Measurements from ENCODE around the gene CCDC33.

Gene CCDC33

DNA sequence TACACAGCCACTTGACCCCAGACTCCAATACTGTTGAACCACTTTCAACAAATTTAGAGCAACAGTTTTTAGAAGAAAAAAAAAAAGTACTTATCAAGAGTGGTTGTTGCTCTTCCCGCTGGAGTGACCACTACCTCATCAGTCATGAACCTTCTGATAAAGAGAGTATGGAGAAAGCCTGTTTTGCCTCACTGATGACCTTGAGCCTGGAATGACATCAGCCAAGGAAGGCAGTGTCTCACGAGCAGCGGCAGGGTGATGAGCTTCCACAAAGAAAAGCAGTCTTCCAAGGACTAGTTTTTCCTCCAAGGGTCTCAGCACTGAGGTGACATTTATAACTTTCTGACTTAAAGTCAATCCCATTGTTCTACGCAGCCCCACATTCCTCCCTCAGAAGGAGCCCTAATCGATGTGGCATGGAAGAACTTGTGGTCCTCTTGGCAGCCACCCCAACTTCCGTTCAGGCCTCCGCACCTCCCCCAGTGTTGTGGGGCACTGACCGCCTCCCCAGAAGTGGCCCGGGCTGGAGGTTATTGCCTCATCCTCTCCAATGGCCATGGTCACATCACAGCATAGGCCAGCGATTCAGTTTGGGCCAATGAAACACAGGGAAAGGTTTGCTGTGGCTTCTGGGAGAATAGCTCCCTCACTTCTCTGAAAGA, 133.1 kb downstream of the CCDC33 start:
- DNase-seq: no peak

- DNase-seq: no peak
These were observed 133.6 kb downstream of the CCDC33 start for GRCh38 chr15:74369756-74370155.

DNA sequence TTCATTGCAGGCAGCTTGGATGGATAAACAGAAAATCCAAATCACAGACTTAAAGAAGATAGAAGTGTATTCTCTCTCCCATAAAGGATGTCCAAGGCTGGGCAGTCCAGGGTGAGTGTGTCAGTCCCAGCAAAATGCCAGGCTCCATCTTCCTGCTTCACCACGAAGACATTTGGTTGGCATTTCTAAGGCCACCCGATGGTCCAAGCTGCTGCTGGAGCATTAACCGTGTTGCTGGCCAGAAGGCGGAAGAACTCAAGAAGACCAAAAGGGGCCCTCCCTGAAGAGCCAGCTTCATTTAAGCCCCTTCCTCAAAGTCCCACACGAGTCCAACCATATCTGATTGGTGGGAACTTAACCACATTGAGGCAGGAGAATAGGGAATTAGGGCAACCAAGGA, 134.3 kb downstream of the CCDC33 start:
- no peak for DNase-seq

GRCh38 chr15:74373056-74373650, 137.0 kb downstream of the CCDC33 start:
- DNase-seq: no peak

DNA sequence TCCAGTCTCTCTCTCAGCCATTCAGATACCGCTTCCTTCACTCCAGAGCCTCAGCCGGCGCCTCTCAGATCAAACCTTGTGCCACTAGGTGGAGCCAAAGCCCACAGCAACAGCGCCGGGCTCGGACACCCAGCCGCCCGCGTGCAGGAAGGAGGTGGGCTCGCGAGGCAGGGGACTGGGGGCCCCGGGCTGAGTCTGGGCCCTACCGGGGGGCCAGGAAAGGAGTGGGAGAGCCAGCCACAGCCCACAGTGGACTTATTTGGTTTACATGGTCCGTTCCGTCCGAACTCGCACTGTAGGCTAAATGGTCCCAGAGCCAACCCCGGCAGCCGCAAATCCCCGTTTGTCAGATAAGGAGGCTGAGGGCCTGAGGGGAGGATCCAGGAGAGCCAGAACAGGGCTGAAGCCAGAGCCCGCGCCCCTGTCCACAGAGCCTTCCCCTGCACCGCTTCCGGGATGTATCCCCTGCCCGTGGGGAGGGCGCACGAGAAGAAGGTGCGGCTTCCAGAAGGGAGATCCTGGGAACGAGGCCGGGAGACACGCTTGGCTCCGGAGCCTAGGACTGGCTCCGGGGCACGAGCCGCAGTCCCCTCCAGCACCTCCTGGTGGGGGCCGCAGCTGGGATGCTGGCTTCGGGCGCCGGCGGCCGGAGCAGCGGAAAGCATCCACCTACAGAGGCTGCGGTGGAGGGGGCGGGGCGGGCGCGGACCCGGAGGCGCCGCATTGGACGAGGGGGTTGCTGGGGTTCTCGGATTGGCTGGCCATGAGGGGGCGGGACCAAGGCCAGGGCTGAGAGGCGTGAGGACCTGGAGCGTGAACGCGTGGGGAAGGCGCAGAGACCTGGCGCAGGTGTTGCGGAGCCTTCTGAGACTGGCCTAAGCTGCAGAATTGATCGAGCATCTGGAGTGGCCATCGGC, 137.9 kb downstream of the CCDC33 start:
- DNase-seq: peak; percentile 41

DNA sequence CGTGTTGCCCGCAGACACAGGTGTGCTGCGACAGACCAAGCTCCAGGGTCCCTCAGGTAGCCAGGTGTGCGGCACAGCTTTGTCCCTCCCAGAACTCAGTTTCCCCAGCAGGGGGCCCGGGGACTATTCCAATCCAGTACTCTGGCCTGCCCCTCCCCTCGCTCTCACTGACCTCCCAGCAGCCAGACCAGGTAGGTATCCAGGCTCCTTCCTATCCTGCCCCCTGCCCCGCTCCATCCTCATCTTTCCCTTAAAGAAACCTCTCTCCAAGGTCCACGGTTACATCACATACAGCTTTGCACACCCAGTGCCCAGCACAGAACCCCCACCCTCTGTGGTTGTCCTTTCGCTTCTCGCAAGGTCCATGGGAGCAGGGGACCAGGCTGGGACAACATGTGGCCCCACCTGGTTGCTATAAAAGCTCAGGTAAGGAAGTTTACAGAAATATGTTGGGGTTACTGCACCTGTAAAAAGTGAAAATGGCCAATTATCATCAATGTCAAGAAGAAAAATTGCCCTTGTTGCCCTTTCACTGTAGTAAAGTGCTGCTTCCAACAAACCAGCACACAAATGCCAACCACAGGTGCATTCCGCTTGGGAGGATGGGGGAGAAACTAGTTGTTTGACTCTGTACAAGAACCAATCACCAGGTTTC, 138.6 kb downstream of the CCDC33 start:
- no peak for DNase-seq

DNA sequence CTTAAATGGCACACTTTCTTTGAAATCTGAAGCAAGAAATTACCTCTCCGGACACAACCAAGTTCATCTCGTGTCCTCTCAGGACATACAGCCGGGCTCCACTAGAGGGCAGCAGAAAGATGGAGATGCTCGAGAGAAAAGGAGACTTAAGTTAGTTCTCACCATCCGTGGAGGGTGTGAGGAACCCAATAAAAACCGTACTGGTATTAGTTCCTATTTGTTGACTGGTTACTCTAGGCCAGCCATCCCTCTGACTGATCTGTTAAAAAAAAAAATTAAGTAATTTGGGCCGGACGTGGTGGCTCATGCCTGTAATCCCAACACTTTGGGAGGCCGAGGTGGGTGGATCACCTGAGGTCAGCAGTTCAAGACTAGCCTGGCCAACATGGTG, 139.2 kb downstream of the CCDC33 start:
- peak; percentile 33 for DNase-seq

DNA sequence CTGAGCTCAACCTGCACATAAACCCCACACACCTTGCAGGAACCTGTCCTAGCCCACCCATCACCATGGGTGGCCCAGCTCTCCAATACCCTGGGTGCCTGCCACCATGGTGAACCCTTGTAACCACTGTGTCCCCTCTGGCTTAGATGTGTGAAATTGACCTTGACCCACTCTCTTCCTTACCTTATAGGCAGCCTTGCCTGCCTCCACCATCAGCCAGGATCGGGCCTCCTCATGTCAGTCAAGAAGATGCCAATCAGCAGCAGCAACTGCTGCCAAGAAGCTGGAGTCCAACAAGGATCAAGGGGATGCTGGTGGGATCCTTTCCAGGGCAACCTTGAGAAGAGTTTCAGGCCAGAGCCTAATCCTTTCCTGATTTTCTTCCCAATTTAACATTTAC, 140.1 kb downstream of the CCDC33 start:
- DNase-seq: no peak

DNA sequence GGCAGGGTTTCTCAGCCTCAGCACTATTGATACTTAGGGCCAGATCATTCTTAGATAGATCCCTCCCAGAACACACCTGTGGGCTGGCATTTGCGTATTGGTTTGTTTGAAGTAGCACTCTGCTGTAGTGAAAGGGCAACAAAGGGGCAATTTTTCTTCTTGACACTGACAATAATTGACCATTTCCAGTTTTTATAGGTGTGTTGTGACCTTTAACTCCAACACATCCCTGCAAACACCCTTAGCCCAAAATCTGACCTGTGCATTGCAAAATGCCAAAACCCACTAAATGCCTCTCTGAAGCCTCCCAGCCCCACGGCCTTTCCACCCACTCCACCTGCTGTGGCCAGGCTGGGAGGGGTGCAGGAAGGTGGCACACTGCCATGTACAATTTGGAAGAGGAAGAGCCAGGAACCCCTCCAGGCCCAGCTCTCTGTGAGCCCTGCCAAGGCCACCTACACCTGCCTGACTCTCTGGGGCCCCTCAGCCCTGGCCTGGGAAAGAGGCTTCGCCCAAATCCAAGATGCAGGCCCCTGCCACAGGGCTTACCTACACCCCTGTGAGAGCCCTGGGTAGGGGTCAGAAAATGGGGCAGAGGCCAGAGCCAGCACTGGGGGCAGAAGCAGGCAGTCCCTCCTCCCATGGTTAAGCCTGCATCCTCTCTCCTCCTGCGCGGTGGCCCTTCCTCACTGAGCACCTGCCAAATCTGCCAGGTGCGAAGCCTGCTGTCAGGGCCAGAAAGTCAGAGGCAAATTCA, 140.9 kb downstream of the CCDC33 start:
- no peak for DNase-seq

GRCh38 chr15:74377831-74378766, 142.0 kb downstream of the CCDC33 start:
- no peak for DNase-seq

- DNase-seq: no peak
These were observed 142.7 kb downstream of the CCDC33 start for GRCh38 chr15:74378848-74379247.

GRCh38 chr15:74380361-74381189, 144.4 kb downstream of the CCDC33 start:
- no peak for DNase-seq

GRCh38 chr15:74381190-74381453, 145.0 kb downstream of the CCDC33 start:
- no peak for DNase-seq

GRCh38 chr15:74381481-74381880, 145.4 kb downstream of the CCDC33 start:
- no peak for DNase-seq

DNA sequence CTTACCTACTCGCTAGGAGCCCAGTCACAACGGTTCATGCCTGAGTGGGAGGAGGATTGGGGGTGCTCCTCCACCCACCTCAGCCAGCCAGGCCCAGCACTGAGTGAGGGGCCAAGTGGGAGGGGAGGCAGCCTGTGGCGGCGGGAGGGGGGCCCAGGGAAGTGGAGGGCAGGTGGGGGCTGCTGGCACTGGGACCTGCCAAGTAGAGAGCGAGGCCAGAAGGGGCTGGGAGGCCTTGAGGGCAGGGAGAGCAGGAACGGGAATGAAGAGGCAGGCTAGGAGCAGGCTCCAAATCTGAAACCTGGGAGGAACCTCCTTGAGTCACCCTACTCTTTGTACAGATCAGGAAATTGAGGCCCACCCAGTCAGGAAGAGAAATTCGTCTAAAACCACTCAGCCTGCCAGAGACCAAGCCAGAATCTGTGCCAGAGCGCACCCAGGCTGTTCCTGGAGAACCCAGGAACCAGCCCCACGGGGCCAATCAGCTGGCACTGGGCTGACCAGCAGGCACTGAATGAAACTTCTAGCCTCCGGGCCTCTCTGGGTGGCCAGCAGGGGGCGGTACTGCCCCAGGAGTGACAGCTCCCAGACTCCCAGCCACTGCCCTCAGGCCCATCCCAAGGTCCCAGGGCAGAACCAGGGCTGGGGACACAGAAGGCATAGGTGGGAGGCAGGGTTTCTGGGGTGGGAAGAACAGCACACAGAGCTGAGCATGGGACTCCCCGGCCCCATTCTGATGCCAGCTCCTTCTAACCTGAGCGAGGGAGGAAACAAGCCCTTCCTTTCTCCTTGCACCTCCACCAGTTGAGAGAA, 146.1 kb downstream of the CCDC33 start:
- DNase-seq: peak; percentile 30

DNA sequence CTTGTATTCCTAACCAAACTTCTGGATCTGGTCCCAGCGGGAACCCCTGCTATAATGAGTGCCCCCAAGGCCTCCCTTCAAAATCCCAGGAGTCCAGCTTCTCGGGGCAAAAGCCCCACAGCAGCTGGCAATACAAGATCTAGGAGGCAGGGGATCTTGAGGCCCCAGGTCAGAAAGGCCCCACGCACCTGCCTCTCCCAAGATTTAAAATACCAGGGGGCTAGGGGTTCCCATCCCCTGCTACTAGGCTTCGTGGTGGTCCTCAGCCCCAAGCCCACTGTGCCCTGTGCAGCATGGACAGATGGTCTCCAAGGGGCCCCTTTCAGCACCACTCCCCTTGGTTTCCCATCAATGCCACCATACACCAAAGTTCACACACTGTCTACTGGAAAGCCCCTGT, 147.2 kb downstream of the CCDC33 start:
- DNase-seq: no peak

DNA sequence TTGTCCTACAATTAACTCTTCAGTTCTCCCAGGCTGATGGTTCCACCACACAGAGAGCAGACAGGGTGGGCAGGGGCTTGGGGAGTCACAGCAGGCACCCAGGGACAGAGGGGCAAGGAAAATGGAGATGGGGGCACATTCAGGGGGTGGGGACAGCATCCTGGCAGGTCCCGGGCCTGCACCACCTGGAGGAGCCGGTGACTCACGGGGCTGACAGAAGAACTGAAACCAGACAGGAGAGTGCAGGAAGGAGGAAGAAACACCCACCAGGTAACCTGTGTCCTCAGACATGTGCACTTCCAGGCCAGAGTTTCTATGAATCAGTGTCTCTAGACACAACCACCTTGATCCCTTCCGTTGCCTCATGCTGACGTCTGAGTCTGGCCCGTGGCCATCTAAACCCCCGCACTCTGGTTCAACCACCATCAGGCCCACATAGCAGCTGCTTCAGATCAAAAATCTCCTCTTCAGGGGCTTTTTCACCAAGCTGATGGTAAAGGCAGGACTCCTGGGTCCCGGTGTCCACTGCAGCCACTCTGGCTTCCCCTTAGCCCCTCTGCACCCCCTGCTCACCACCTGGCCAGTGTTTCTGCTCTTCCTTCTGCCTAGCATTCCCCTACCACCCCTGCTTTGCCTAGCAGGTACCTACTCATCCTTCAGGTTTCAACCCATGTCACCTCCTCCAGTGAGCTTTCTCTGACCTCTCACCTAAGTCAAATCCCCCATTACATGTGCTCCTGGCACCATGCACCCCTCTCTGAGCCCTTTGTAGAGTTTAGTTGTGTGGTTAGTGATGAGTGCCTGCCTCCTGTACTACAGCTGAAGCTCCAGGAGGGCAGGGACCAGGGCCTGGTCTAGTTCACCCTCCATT, 147.8 kb downstream of the CCDC33 start:
- DNase-seq: no peak

DNA sequence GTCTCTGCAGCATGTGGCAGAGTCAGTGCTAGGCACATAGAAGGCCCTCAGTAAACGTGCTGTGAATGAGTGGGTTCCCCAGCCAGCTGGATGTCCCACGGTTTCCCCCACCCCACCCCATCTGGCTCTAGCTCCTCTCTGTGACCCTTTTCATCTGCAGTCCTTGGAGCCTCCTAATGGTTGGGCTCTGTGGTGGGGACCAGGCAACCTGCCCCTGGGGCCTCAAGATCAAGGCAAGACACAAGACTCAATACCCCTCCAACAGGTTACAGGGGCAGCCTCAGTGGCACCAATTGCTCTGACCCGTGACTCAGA, 148.4 kb downstream of the CCDC33 start:
- DNase-seq: no peak
